ENCODE measurements around the gene CA10. TPM values are rescaled to one million over a fixed set of nuclear protein-coding genes. Genes with fewer than 3 reads are reported as not detected.

The CA10 gene
- total RNA-seq, 4 donors from 2014 or later: not detected

- 88% methylated on average over 3 of the region's 3 CpGs for WGBS
- Histone ChIP-seq H3K27ac (replicated peaks in 1 of 4) (no peak overlapping the region), H3K4me3 (no peak overlapping the region), H3K9me3 (no peaks in the 10 kb centered on the region), H3K36me3 (no peaks in the 10 kb centered on the region), H3K27me3 (no peaks in the 10 kb centered on the region), H3K4me1 (no peaks in the 10 kb centered on the region)
- intact Hi-C loops (cut with DNase I): no loop called here
- DNase-seq (ENCODE audit: extremely low spot score): no peak
- TF ChIP-seq, protein P1, sequence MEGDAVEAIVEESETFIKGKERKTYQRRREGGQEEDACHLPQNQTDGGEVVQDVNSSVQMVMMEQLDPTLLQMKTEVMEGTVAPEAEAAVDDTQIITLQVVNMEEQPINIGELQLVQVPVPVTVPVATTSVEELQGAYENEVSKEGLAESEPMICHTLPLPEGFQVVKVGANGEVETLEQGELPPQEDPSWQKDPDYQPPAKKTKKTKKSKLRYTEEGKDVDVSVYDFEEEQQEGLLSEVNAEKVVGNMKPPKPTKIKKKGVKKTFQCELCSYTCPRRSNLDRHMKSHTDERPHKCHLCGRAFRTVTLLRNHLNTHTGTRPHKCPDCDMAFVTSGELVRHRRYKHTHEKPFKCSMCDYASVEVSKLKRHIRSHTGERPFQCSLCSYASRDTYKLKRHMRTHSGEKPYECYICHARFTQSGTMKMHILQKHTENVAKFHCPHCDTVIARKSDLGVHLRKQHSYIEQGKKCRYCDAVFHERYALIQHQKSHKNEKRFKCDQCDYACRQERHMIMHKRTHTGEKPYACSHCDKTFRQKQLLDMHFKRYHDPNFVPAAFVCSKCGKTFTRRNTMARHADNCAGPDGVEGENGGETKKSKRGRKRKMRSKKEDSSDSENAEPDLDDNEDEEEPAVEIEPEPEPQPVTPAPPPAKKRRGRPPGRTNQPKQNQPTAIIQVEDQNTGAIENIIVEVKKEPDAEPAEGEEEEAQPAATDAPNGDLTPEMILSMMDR (IDR thresholded peaks at IDR 0.05): no peak
- no peak for TF ChIP-seq POLR2A (IDR thresholded peaks at IDR 0.05; ENCODE audit: low read depth)
- TF ChIP-seq EP300 (IDR thresholded peaks at IDR 0.05): no peak
- TF ChIP-seq POLR2AphosphoS5 (IDR thresholded peaks at IDR 0.05): no peak
These were observed 302.7 kb downstream of the CA10 start for GRCh38 chr17:51855806-51856205.

GRCh38 chr17:51853857-51854256 is 304.7 kb downstream of the CA10 start:
- TF ChIP-seq EP300 (IDR thresholded peaks at IDR 0.05): no peak
- TF ChIP-seq, protein P1 (IDR thresholded peaks at IDR 0.05): no peak
- no peak for TF ChIP-seq POLR2AphosphoS5 (IDR thresholded peaks at IDR 0.05)
- no peak for TF ChIP-seq POLR2A (IDR thresholded peaks at IDR 0.05; ENCODE audit: low read depth)
- WGBS: 59% methylated on average over 5 of the region's 5 CpGs
- no peak overlapping the region for H3K27ac ChIP-seq (replicated peaks in 1 of 4)
- no peak for DNase-seq (ENCODE audit: extremely low spot score)
- H3K4me3 ChIP-seq: no peak overlapping the region
- H3K36me3 ChIP-seq: no peaks in the 10 kb centered on the region
- no peaks in the 10 kb centered on the region for H3K9me3 ChIP-seq
- H3K4me1 ChIP-seq: no peaks in the 10 kb centered on the region
- H3K27me3 ChIP-seq: no peaks in the 10 kb centered on the region
- intact Hi-C loops (cut with DNase I): no loop called here

DNA sequence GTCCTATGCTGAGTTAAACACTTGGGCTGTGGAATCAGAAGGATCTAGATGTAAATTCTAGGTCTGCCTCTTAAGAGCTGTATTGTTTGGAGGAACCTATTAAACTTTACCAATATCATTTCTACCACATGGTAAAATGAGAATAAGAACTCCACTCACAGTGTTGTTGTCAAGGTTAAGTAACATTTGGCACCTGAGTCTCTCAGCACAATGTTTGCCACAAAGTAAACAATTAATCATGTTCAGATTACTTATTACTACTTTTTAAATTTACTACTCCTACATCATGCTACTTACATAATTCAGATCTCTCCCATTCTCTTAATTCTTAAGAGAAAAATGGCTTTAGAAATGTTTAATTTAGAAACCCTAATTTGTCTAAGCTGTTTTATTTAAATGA is 305.9 kb downstream of the CA10 start:
- Histone ChIP-seq H3K36me3 (no peaks in the 10 kb centered on the region), H3K9me3 (no peaks in the 10 kb centered on the region), H3K4me3 (no peak overlapping the region), H3K27me3 (no peaks in the 10 kb centered on the region), H3K27ac (replicated peaks in 1 of 4) (no peak overlapping the region), H3K4me1 (peaks cover 0 to under 1% (median 0%) of the 10 kb centered on the region in 4 donors)
- DNase-seq (ENCODE audit: extremely low spot score): no peak
- intact Hi-C loops (cut with DNase I): no loop called here
- TF ChIP-seq POLR2A (IDR thresholded peaks at IDR 0.05; ENCODE audit: low read depth) (no peak), POLR2AphosphoS5 (IDR thresholded peaks at IDR 0.05) (no peak), EP300 (IDR thresholded peaks at IDR 0.05) (no peak)
- TF ChIP-seq, protein P1 (IDR thresholded peaks at IDR 0.05): no peak

GRCh38 chr17:51850201-51850600 is 308.3 kb downstream of the CA10 start:
- peaks cover 0 to 21% (median 14%) of the 10 kb centered on the region in 4 donors for H3K4me1 ChIP-seq
- H3K4me3 ChIP-seq: no peak overlapping the region
- intact Hi-C loops (cut with DNase I): no loop called here
- no peaks in the 10 kb centered on the region for H3K9me3 ChIP-seq
- no peaks in the 10 kb centered on the region for H3K36me3 ChIP-seq
- 69% methylated on average over 3 of the region's 3 CpGs for WGBS
- TF ChIP-seq EP300 (IDR thresholded peaks at IDR 0.05): no peak
- no peak for TF ChIP-seq POLR2A (IDR thresholded peaks at IDR 0.05; ENCODE audit: low read depth)
- TF ChIP-seq POLR2AphosphoS5 (IDR thresholded peaks at IDR 0.05): no peak
- TF ChIP-seq, protein P1 (IDR thresholded peaks at IDR 0.05): no peak
- no peak overlapping the region for H3K27ac ChIP-seq (replicated peaks in 1 of 4)
- no peaks in the 10 kb centered on the region for H3K27me3 ChIP-seq
- no peak for DNase-seq (ENCODE audit: extremely low spot score)

- Histone ChIP-seq H3K4me1 (peaks cover 0 to 21% (median 14%) of the 10 kb centered on the region in 4 donors), H3K36me3 (no peaks in the 10 kb centered on the region), H3K4me3 (no peak overlapping the region), H3K9me3 (no peaks in the 10 kb centered on the region), H3K27me3 (no peaks in the 10 kb centered on the region), H3K27ac (replicated peaks in 1 of 4) (no peak overlapping the region)
- TF ChIP-seq POLR2AphosphoS5 (IDR thresholded peaks at IDR 0.05) (no peak), POLR2A (IDR thresholded peaks at IDR 0.05; ENCODE audit: low read depth) (no peak), EP300 (IDR thresholded peaks at IDR 0.05) (no peak)
- TF ChIP-seq, protein P1 (IDR thresholded peaks at IDR 0.05): no peak
- intact Hi-C loops (cut with DNase I): no loop called here
- no peak for DNase-seq (ENCODE audit: extremely low spot score)
- WGBS: 69% methylated on average over 3 of the region's 3 CpGs
These were observed 310.1 kb downstream of the CA10 start for GRCh38 chr17:51848451-51848850.
